Stimulated activated CD4-positive, alpha-beta T cell treated with anti-CD3 and anti-CD28 coated beads, Interleukin-15, amount 100 ng/mL, for 1 hour (primary cell): ENCODE measurements around the gene SH3RF3.
"Not testable (repeated sequence)": the region's sequence is repeated elsewhere in the genome, so short reads cannot be mapped to it uniquely, and the experiment has no call there.

Source experiments
- DNase-seq, 2 donors: peaks; one replicate each; pipeline ENCODE4 v3.0.0-alpha.2; 2020; ENCODE audit warnings: low read depth in 1 of 2, low spot score in 1 of 2

SH3RF3 gene

DNA sequence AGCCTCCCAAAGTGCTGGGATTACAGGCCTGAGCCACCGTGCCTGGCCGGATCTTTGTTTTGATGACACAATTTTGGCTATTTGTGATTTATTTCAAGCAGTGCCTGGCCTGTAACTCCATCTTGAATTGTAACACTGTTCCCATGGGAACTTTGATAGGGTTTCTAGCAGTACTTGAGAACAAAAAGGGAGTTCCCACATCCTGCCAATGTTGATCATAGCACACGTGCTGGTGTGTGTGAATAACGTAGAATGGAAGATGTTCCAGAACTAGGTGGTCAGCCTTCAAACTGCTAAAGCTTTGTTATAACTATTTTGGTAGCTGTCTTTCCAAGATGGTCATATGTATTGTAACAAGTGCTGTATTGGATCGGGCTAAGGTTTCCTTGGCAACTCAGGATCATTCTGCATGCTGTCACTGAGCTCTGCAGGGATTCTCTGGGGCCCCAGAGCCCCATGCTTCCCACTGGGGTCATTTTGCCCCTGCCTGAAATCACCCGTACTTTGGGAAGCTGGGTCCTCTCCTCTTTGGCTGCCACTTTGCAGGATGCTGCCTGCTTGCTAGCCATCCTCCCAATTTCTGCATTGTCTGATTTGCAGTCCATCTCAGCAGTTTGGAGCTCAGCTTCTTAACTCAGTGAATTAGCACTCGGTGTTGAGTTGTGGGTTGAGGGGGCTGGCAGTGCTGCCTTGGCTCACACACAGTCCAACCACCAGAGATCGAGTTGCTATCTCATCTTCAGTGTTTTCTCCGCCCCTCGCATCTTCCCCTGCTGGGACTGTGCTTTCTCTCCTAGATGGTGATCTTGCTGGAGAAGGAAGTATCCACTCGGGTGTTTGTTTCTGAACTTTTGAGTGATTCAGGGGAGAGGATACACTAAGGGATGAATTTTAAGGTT, 26.8 kb downstream of the SH3RF3 start:
- no peak for DNase-seq

DNA sequence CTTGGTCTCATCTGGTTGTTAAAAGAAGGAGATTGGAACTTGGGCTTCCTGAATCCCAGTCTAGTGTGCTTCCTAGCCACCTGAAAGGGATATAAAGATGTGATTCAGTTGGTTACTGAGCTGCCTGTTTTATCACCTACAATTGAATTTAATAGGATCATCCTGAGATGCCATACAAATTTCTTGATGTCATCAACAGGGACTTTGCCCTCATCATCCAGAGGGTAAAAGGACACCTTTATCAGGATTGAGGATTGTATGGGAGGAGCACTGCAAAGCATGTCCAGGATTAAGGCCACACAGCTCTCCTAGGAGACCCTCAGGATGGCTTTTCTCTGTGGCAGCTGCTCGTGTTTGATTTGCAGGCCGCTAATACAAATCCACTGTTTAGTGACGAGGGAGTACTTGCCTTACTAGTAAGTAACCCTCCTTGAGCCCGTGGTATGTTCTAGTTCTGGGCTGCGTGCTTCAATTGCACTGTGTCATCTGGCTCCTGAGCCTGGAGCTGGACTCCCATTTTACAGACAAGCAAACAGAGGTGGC, 28.6 kb downstream of the SH3RF3 start:
- no peak for DNase-seq

DNA sequence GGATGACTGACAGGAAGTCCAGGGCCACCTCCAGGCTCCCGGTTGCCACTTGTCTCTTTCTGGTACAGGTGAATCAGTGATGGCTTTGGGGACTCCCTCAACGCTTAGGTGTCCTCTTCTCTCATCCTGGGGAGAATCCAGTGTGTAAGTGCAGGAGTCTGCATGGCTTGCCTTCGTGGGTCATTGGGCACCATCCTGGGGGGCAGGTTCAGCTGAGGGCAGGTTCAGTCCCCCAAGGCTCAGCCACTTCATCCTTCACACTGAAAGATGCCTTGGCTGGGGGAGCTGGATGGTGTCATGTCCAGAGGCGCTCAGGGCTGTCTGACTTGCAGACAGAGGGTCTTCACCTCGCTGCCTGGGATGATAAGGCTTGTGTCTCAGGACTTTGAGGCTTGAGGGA, 29.2 kb downstream of the SH3RF3 start:
- DNase-seq, result no peak

DNA sequence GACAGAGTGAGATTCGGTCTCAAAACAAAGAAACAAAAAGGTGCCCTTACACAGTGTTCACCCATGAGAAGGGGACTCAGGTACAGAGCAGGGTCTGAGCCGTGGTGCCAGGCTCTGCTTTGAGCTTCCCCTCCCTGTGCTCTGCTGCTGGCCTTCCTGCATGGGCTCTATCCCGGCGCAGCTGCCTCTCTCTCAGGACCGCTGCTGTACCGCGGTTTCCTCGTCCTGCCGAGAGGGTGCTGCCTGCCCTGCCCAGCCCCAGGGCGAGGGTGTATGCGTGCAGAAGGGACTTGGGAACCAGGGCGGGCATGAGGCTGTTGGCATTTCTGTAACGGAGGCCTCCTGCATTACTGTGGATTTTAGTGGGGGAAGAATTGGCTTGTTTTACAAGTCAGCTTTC, 30.1 kb downstream of the SH3RF3 start:
- no peak for DNase-seq

DNA sequence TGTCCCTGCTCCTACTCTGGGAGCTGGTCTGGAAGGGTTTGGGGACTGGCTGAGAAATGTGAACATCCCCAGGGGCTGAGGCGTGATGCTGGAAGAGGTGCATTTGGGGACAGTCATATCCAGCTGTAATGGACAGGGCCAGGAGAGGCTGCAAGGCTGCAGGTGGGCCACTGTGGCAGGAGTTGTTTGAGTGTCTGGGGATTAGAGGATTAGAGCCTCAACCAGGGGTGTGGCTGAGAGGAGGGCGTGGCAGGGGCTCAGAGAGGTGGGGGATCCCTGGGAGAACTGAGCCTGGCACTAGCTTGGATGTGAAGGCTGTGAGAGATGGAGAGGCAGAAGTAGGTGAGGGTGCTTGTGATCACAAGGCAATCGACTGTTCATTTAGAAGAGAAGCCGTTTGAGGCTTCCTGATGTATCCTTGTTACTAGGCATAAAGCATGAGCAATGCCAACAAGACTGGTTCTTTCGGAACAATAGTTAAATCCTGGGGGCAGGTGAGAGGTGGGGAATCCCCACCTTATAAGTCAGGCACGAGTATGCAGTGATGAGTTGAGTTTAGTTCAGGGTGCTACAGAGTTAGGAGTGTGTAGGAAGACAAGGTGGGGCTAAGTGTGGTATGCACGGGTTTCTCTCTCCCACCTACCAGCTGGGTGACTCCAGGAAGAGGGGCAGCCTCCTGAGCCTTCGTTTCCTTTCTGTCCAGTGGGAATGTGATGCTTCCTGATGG, 31.9 kb downstream of the SH3RF3 start:
- DNase-seq, result no peak

DNA sequence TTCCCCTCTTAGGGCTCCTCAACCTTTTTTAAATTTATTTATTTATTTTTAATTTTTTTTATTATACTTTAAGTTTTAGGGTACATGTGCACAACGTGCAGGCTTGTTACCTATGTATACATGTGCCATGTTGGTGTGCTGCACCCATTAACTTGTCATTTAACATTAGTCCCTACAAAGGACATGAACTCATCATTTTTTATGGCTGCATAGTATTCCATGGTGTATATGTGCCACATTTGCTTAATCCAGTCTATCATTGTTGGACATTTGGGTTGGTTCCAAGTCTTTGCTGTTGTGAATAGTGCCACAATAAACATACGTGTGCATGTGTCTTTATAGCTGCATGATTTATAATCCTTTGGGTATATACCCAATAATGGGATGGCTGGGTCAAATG, 33.4 kb downstream of the SH3RF3 start:
- not testable (repeated sequence) for DNase-seq

DNA sequence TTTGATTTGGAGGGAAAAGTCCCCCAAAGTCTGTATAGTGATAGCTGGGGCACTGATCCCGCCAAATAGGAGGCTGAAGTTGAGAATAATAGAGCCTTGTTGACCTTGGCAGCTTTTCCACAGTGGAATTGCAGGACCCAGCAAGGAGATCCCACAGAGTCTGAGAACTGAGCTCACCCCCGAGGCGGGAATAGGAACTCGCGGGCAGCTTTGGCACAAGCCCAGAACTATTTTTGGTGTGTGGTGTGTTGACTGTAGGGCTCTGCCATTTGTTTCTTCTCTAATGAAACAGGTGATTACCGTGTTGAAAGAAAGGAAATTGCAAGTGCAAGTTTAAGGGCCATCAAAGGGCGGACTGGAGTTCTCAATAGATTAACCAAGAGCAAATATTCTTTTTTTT, 34.0 kb downstream of the SH3RF3 start:
- no peak for DNase-seq

DNA sequence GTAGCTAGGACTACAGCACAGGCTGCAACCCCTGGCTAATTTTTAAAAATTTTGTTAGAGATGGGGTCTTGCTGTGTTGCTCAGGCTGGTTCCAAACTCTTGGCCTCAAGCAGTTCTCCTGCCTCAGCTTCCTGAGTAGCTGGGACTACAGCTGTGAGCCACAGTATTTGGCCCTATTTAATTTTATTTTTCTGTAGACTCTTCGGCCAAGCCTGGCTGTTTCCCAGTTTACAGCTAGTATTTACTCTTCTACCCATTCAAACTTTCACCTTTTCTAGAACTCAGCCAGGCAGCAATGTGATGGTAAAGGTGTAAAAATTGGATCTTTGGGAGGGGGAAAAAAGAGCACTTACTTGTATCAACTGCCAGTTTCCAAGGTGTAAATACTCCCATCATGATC, 35.3 kb downstream of the SH3RF3 start:
- no peak for DNase-seq

DNA sequence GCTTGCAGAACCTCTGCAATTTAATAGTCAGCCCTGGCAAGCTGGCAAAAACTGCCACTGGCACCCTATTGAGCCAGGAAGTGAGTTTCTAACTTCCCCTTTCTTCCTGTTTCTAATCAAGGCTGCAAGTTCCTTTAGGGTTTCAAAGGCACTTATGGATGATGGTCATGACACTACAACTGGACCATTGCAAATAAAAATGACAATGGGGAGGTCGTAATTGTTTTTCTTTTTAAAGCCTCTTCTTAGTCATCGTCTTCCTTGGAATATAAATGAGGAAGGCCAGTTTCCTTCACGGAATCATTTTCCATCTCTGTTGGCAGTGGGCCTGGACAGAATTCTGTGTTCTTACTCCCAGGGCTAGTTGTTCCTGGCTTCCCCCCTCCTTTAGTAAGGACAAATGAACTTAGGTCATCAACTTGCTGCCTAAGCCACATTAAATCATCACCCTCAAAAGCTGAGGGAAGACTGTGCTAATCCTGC, 35.8 kb downstream of the SH3RF3 start:
- no peak for DNase-seq

DNA sequence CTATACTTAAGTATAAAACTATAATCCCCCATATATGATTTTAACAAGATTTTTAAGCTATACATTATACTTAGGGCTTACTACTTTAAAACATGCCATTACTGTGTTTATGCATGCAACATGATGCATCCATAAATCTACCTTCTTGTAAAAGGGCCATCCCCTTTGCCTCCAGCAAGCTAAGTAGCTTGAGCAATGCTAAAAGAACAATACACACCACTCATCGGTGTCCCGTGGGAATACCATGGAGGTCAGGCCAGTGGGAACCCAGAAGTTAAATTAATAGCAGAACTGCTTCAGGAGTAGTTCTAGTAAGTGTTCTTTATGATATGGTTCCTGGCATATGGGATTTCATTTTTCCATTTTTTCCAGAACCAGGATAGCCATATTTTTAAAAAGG, 37.8 kb downstream of the SH3RF3 start:
- DNase-seq, result no peak

DNA sequence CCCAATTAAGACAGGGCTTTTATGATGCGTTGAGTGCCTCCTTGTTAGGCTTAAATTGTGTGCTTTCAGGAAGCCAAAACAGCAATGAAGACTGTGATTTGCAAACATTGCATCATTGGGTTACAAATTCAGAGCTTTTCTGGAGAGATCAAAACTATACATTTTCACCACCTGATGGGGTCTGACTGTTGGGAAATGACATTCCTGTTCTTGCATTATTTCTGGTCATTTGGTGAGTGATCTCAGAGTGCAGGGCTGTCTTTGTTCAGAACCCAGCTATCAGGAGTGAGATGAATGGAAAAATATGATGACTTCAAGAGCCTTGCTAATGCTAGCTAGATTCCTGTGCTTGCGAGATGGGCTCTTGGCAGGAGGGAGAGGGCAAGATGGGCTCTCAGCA, 39.1 kb downstream of the SH3RF3 start:
- DNase-seq, result no peak

DNA sequence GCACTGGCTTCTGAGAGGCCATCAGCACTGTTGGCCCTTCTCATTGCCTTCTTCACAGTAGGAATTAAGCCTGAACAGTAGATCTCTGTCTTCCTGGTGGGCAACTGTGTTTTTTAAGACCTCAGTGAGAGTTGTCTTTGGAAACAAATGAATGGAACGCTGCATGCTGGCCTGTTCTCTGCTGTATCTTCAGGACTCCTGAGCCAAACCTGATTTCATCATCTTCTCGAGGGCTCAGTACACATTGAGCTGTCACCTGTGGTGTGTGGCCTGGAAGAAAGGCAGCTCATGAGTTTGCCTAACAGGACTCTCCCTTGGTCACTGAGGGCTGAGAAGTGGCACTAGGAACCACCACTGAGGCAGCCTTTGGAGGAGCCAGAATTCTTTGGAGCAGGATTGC, 39.7 kb downstream of the SH3RF3 start:
- DNase-seq, result no peak

DNA sequence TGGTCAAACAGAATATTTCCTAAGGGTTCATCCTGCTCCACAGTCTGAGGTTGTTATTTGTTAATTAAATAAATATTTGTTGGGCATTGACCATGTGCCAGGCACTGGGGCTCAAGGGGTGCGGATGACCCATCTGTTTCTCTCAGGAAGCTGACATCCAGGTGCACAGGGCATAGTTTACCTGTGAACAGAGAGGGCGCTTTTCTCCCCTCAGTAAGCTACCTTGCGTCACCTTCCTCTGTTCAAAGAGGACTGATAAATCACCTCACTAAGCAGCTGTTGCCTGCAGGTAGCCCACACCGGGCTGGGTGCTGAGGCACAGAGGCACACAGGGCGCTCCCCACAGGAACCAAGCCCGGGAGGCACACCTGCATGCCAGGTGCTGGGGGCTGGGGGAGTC, 41.6 kb downstream of the SH3RF3 start:
- DNase-seq, result no peak

DNA sequence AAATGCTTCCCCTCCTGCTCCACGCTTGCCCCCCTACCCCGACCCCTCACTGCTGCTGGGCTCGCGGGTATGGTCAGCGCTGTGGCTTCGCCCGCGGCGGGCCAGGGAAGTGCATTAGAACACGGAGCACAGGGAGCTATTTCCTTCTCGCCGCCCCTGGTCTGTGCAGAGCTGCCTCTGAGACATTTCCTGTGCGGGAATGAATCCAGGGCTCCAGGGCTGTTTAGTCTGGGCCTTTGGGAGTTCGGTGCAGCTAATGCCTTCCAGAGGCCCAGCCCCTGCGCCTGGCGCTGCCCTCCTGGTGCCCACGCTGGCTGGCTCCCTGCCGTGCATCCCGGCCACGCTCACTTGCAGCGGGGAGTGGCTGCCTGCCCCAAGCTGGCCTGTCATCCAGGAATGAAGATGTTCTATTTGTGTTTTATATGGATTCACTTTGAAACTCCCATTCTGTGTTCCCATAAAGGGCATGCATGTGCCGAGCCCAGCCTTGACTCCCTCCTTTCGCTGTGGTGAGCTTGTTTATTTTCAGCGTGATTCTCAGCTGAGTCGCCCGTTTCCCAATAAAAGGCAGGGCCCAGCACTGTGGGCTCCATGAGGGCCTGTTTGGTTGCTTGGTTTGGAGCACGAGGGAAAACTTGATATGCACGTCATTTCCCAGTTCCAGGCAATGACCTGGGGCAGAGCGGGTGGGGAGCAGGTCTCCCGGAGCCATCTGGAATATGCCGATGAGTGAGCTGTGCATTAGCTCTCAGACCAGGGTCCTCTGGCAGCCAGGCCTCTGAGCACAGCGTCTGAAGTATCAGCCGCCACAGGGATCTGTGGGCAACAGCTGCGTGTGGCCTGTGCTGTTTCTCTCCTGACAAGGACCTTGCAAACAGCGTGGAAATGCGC, 42.7 kb downstream of the SH3RF3 start:
- DNase-seq, result no peak

DNA sequence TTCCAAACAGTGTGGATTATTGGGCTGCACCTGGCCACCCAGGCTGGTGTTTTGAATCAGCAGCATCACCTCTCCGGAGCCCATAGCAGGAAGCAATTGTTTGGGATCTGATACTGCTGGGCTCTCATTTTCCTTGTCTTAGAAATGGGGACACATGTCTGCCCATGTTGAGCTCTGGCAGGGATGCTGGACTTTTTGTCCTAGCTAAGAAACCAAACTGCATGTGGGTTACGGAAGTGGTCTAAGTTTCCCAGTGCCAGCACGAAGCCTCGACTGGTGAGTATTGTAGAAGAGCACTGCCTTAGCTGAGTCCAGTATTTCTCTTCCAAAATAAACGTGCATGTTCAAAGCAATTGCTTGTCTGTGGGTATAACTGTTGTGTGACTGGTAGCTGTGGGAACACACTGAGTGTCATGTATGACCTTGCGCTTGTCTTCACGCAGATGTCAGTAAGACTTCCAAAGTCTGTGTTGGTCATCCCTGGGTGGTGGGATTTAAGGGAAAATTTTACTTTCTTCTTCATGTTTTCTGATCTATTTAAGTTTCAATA, 43.6 kb downstream of the SH3RF3 start:
- DNase-seq, result no peak

DNA sequence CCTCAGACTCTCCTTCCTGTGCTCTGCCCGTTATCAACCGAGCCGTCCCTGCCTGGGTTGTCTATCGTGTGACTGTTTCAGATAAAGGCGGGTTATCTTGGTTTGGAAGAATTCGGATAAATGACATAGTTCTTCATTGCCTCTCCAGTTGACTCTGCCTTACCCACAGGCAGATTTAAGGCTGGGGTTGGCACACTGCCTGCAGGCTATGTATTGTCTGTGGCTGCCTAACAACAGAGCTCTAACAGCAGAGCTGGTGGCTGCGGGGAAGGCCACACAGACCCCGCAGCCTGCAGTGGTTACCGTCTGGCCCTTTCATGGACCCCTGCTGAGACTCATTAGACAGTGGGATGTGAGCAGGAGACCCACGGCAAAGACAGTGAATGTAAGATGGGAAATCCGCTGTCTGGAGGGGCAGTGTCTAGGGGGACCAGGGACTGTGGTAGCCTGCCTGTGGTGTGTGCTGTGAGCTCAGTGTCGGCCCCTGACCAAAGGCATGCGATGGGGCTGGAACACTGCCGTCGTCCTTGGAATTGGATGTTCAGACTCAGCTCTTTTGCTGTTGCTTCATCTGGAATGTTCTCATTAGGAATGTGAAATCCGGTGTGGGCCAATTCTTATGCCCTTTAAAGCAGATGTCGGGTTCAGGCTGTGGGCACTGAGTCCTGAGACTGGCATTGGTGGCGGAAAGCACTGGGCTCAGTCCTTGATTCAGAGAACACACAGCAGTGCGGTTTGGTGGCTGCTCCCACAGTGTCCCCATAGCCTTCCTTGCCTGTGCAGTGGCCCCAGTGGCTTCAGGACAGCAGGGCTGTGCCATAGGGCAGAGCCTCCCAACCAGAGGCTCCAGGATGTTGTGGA, 44.5 kb downstream of the SH3RF3 start:
- DNase-seq, result no peak

DNA sequence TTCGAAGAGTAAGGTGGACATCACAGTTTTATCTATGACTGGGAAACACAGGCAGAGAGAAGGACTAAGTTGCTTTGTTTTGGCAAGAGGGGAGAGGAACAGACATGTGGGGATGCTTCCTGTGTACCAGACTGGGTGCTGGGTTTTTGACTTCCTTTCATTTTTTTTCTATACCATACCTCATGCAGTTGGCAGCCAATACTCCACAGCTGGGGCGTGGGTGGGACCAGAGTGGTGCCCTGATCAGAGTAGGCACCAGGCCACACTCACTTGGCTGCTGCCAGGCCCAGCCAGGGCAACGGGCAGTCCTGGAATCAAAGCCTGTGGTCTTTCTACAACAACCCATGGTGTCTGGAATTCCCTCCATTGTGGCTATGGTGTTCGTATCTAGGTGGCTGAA, 45.2 kb downstream of the SH3RF3 start:
- DNase-seq, result no peak

DNA sequence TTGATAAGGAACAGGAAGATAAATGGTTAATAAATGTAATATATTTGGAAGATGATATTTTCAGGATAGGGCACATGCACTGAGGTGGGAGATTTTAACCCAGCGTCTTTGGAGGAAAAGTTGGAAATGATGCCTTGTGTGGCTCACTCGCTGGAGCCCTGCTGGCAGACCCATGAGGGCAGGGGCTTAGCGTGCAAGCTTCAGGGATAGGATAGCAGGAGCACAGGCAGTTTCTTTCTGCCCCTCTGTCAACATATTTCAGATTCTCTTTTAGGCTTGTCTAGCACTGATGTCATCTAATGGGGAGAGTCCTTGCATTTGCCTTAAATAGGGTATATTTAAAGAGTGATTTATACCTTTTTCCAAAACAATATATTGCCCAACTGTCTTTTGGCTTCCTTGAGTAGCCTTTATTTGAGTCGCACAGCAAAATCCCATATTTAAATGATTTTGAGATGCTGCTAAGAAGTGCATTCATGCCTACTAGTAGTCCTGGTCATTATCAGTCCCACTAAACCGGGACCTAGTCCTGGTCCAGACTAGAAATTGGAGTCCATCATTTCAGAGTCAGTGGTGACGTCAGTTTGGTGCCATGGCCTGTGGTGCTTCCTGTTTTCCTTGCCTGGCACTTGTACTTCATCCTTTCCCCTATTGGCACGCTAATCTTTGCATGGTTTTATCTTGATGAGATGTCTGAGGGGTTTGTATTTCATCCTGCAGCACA, 45.8 kb downstream of the SH3RF3 start:
- DNase-seq, result no peak

DNA sequence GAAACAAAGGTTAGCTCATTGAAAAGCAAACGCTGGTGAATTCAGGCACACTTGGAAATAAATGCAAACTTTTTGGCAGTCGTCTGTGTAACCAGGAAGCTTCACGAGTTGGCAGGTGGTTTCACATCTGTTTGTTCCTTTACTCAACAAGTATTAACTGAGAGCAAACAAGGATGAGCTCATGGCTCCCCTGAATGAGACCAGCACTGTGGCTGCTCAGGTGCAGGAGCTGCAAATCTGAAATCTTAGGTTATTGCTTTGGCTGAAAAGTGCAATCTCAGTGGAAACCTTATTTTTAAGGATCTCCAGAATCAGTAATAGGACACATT, 46.3 kb downstream of the SH3RF3 start:
- DNase-seq, result no peak
